Body of pancreas (tissue), 4 donors: Measurements from ENCODE around the gene PKNOX1. TPM values are rescaled to one million over a fixed set of nuclear protein-coding genes. Genes with fewer than 3 reads are reported as not detected.

Experiments used
- ATAC-seq: fragments of 150-250 bp; one replicate; pipeline ENCODE4 v1.9.1; 2016
- DNase-seq, 4 donors: peaks; one replicate each; pipeline ENCODE4 v3.0.0-alpha.2; 2019
- H3K27ac ChIP-seq, 4 donors: fragments of 200-600 bp; sonication (generic); 1 replicate in 3 of 4; 2 replicates in 1 of 4; pipeline versions ENCODE4 v1.5.1 to v1.6.1; 2016 to 2019; ENCODE audit warnings: mild to moderate bottlenecking in 1 of 4, mixed read lengths in 1 of 4, moderate library complexity in 1 of 4
- H3K27me3 ChIP-seq, 2 donors: fragments of 200-600 bp; sonication (generic); one replicate each; pipeline ENCODE4 v1.6.0; 2016; ENCODE audit warnings: mild to moderate bottlenecking in 1 of 2
- H3K36me3 ChIP-seq, 2 donors: fragments of 200-600 bp; sonication (generic); replicated peaks in 1 of 2; 2 replicates each; pipeline ENCODE4 v1.5.1; 2016; ENCODE audit warnings: low read depth in 2 of 2; ENCODE audit not compliant: insufficient read depth in 1 of 2
- H3K4me1 ChIP-seq: fragments of 200-600 bp; sonication (generic); one replicate; pipeline ENCODE4 v1.6.0; 2016
- H3K4me3 ChIP-seq, 2 donors: fragments of 200-600 bp; sonication (generic); 1 replicate in 1 of 2; 2 replicates in 1 of 2; pipeline ENCODE4 v1.5.1; 2016 to 2019
- H3K9me3 ChIP-seq, 3 donors: fragments of 200-600 bp; sonication (generic); 1 replicate in 2 of 3; 2 replicates in 1 of 3; pipeline ENCODE4 v1.5.1; 2016
- POLR2A ChIP-seq, 3 donors: fragments of 450-650 bp; IDR thresholded peaks; one replicate each; pipeline ENCODE4 v1.6.1; 2016; ENCODE audit warnings: antibody characterized with exemption in 3 of 3, mild to moderate bottlenecking in 2 of 3
- WGBS, 2 donors: methylation state at CpG; one replicate each; pipeline ENCODE4 v1.1.5; 2017; 5-methylcytosine and 5-hydroxymethylcytosine counted together
- intact Hi-C: fragments of 100-400 bp; cut with DNase I; formaldehyde crosslinking; loops from one replicate; pipeline ENCODE4 v1.15.1; 2023
- total RNA-seq, 2 donors: library from RNA; depleted of rRNA; stranded (reverse); fragments of >200 nt; gene quantifications; one replicate each; pipeline ENCODE4 v1.1.0, GENCODE V29; 2016
- TF ChIP-seq, protein P1 (sequence below), 7 experiments: fragments of 450-650 bp in 4 of 7; fragments of 200-600 bp in 3 of 7; sonication (generic) in 3 of 7; IDR thresholded peaks; one replicate each; pipeline ENCODE4 v1.5.1; 2016 to 2019; ENCODE audit warnings: antibody characterized with exemption in 7 of 7

PKNOX1 gene
- total RNA-seq, 2 donors from 2014 or later = 11.2 to 27.4 TPM

- Histone ChIP-seq H3K4me1 (peaks cover under 1% of the 10 kb centered on the region), H3K9me3 (no peaks in the 10 kb centered on the region), H3K4me3 (no peak overlapping the region), H3K36me3 (peaks cover 0 to 8% of the 10 kb centered on the region in 2 donors), H3K27me3 (no peaks in the 10 kb centered on the region), H3K27ac (no peak overlapping the region)
- DNase-seq (no peak), ATAC-seq (no peak)
- WGBS, 2 donors = 87% methylated on average over 6 of the region's 6 CpGs
- intact Hi-C loops = no loop called here
- TF ChIP-seq, protein P1, sequence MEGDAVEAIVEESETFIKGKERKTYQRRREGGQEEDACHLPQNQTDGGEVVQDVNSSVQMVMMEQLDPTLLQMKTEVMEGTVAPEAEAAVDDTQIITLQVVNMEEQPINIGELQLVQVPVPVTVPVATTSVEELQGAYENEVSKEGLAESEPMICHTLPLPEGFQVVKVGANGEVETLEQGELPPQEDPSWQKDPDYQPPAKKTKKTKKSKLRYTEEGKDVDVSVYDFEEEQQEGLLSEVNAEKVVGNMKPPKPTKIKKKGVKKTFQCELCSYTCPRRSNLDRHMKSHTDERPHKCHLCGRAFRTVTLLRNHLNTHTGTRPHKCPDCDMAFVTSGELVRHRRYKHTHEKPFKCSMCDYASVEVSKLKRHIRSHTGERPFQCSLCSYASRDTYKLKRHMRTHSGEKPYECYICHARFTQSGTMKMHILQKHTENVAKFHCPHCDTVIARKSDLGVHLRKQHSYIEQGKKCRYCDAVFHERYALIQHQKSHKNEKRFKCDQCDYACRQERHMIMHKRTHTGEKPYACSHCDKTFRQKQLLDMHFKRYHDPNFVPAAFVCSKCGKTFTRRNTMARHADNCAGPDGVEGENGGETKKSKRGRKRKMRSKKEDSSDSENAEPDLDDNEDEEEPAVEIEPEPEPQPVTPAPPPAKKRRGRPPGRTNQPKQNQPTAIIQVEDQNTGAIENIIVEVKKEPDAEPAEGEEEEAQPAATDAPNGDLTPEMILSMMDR (IDR thresholded peaks at IDR 0.05) = no peak
- TF ChIP-seq POLR2A (IDR thresholded peaks at IDR 0.05) = no peak
Measured at GRCh38 chr21:43012596-43012995, 38.2 kb downstream of the PKNOX1 start.

DNA sequence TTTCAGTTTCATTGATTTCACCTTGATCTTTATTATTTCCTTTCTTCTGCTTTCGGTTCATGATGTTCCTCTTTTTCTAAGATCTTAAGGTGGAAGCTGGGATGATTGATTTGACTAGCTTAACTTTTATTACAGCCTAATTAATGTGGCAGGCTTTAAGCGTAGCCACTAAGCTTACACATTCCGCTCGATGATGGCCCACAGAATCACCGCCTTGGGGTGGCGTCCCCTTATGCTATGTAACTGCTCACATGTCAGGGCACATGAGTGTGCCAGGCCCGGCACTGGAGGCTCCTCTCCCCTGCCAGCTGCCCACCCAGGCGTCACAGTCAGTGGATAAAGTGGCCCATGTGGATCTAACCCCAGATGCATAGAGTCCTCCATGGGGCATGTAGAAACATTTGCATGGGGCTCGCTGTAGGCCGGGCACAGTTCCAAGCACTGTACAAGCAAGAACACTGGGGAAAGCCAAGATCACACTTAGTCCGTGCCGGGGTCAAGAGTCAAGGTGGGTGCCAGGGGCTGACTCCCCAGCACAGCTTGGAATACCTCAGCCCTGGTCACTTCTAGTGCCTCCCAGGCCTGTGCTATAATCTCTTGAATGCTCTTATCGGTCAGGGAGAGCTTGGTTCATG, 41.7 kb downstream of the PKNOX1 start:
- Histone ChIP-seq H3K4me1 (no peaks in the 10 kb centered on the region), H3K9me3 (no peaks in the 10 kb centered on the region), H3K36me3 (peaks cover 0 to 8% of the 10 kb centered on the region in 2 donors), H3K4me3 (no peak overlapping the region), H3K27ac (no peak overlapping the region), H3K27me3 (no peaks in the 10 kb centered on the region)
- ATAC-seq = no peak
- DNase-seq = no peak
- no peak for TF ChIP-seq POLR2A (IDR thresholded peaks at IDR 0.05)
- TF ChIP-seq, protein P1 (IDR thresholded peaks at IDR 0.05) = no peak
- WGBS, 2 donors = 75 to 87% methylated on average over 11 to 12 of the region's 13 CpGs
- intact Hi-C loops = no loop called here

GRCh38 chr21:43016728-43017127, 42.4 kb downstream of the PKNOX1 start:
- Histone ChIP-seq H3K9me3 (no peaks in the 10 kb centered on the region), H3K4me1 (no peaks in the 10 kb centered on the region), H3K27ac (no peak overlapping the region), H3K27me3 (no peaks in the 10 kb centered on the region), H3K4me3 (no peak overlapping the region), H3K36me3 (peaks cover 0 to 6% of the 10 kb centered on the region in 2 donors)
- DNase-seq (no peak), ATAC-seq (no peak)
- intact Hi-C loops = no loop called here
- WGBS, 2 donors = 94% methylated on average over 13 of the region's 13 CpGs
- no peak for TF ChIP-seq POLR2A (IDR thresholded peaks at IDR 0.05)
- TF ChIP-seq, protein P1 (IDR thresholded peaks at IDR 0.05) = no peak

- intact Hi-C loops = no loop called here
- Histone ChIP-seq H3K27ac (no peak overlapping the region), H3K36me3 (peaks cover 0 to 4% of the 10 kb centered on the region in 2 donors), H3K4me1 (no peaks in the 10 kb centered on the region), H3K4me3 (no peak overlapping the region), H3K27me3 (no peaks in the 10 kb centered on the region), H3K9me3 (no peaks in the 10 kb centered on the region)
- ATAC-seq (no peak), DNase-seq (no peak)
- WGBS, 2 donors = 86 to 93% methylated on average over 7 to 10 of the region's 10 CpGs
- no peak for TF ChIP-seq POLR2A (IDR thresholded peaks at IDR 0.05)
- TF ChIP-seq, protein P1 (IDR thresholded peaks at IDR 0.05) = no peak
Measured at GRCh38 chr21:43018519-43018918, 44.2 kb downstream of the PKNOX1 start.

DNA sequence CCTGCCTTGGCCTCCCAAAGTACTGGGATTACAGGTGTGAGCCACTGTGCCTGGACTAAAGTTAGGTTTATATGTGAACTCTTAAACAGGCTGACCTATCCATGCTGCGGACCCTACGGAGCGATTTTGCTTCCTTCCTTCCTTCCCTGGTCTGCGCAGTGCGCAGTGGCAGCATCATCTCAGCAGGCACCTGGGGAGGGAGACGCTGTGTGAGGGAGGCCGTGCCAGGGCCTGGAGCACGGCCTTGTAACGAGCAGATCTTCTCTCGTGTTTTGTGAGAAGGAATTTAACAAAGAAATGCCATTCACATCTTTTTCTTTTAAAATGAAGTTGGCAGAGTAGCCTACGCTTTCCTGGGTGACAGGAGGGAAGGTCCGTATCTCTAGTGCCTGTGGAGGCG, 45.8 kb downstream of the PKNOX1 start:
- no peak for DNase-seq
- 91 to 94% methylated on average over 12 to 13 of the region's 13 CpGs for WGBS, 2 donors
- no peak overlapping the region for H3K27ac ChIP-seq
- intact Hi-C loops = no loop called here
- ATAC-seq = no peak
- H3K4me1 ChIP-seq = no peaks in the 10 kb centered on the region
- no peaks in the 10 kb centered on the region for H3K9me3 ChIP-seq
- no peaks in the 10 kb centered on the region for H3K27me3 ChIP-seq
- H3K4me3 ChIP-seq = no peak overlapping the region
- TF ChIP-seq, protein P1 (IDR thresholded peaks at IDR 0.05) = no peak
- TF ChIP-seq POLR2A (IDR thresholded peaks at IDR 0.05) = no peak
- peaks cover 0 to 4% of the 10 kb centered on the region in 2 donors for H3K36me3 ChIP-seq
